Measurements from ENCODE around the gene BRICD5.

BRICD5 gene

GRCh38 chr16:2237493-2238149, 27.0 kb upstream of the BRICD5 start:
- in situ Hi-C loops (cut with MboI; ENCODE audit: low sequenced_read_pairs), result no loop called here

DNA sequence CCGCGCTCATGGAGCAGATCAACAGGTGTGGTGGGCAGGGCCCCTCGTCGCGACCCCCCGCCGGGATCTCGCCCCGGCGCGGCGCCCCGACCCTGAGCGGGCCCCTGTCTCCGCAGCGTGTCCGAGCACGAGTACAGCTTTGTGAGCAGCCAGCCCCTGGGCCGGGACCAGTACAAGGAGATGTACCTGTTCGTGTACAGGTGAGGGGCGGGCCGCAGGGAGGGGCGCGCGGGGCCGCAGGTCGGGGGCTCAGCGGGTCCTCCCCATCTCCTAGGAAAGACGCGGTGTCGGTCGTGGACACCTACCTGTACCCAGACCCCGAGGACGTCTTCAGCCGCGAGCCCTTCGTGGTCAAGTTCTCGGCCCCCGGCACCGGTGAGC, 26.4 kb upstream of the BRICD5 start:
- in situ Hi-C loops (cut with MboI; ENCODE audit: low sequenced_read_pairs), result no loop called here

GRCh38 chr16:2236337-2237101, 25.9 kb upstream of the BRICD5 start, which contains the start of gene DNASE1L2:
TSS of gene DNASE1L2 (plus strand) at chr16:2236444. CDS start at chr16:2236817, 373 bp downstream.
- in situ Hi-C loops (cut with MboI; ENCODE audit: low sequenced_read_pairs), result no loop called here

DNA sequence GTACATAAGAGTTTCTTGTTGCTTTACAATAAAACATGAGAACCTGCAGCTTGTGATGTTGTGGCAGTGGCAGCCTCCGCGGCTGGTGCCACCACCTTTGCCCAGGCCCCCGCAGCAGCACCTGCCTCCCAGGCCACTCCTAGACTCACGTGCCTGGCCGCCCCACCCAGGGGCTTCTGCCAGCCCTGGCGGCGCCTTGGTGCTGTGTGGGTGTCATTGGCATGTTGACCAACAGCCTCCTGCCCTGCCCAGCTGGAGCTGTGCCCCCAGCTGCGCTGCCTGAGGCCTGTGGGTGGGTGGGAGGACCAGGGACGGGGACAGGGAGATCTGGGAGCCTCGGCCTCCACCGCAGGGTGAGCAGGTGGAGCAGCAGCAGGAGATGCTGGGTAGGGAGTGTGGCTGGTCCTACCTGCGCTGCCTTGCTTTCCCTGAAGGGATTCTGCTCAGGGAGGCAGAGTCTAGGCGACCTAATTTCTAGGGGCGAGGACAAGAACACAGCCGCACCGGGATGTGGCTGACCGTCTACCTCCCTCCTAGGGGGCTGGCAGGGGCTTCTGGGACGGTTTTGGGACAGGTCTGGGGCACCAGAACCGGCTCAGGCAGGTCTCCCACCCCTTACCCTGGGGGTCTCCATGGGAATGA, 25.2 kb upstream of the BRICD5 start:
- in situ Hi-C loops (cut with MboI; ENCODE audit: low sequenced_read_pairs), result no loop called here

- in situ Hi-C loops (cut with MboI; ENCODE audit: low sequenced_read_pairs), result no loop called here
These were observed 24.6 kb upstream of the BRICD5 start for GRCh38 chr16:2235234-2235651.

DNA sequence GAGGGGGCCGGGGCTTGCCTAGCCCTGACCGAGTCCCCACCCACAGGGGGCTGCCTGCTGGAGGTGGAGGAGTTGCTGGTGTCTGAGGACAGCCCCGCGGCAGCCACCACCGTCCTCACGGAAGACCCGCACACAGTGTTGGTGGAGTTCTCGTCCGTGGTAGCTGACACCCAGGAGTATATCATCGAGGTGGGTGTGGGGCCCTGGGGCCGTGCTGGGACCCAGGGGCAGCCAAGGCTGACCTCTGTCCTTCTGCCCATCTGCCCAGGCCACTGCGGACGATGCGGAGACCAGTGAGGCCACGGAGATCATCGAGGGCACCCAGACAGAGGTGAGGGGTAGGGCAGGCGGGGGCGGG, 24.1 kb upstream of the BRICD5 start:
- in situ Hi-C loops (cut with MboI; ENCODE audit: low sequenced_read_pairs), result no loop called here

DNA sequence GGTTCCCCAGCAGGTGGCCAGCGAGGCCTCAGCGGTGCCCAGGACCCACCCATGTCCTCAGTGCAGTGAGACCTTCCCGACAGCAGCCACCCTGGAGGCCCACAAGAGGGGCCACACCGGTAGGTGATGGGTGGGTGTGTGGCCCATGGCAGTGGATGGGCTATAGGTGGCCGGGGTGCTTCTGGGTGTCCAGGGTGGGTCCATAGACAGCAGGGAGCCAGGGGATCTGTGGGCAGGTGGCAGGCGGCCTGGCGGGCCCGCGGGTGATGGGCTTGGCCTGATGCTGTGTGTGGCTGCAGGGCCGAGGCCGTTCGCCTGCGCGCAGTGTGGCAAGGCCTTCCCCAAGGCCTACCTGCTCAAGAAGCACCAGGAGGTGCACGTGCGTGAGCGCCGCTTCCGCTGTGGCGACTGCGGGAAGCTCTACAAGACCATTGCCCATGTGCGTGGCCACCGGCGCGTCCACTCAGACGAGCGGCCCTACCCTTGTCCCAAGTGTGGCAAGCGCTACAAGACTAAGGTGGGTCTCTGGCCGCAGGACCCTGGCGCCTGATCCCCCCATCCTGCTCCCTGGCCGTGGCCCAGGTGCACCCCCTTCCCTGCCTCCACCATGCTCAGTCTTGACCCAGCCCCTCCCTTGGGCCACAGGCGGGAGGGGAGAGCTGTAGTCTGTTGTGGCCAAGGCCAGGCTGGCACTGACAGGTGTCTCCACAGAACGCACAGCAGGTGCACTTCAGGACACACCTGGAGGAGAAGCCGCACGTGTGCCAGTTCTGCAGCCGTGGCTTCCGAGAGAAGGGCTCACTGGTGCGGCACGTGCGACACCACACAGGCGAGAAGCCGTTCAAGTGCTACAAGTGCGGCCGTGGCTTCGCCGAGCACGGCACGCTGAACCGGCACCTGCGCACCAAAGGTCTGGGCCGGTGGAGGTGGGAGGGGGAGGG, 23.5 kb upstream of the BRICD5 start:
- in situ Hi-C loops (cut with MboI; ENCODE audit: low sequenced_read_pairs), result no loop called here

- in situ Hi-C loops (cut with MboI; ENCODE audit: low sequenced_read_pairs), result no loop called here
These were observed 22.5 kb upstream of the BRICD5 start for GRCh38 chr16:2233046-2233775.

GRCh38 chr16:2232094-2232990, 21.7 kb upstream of the BRICD5 start:
- in situ Hi-C loops (cut with MboI; ENCODE audit: low sequenced_read_pairs), result no loop called here

- in situ Hi-C loops (cut with MboI; ENCODE audit: low sequenced_read_pairs), result no loop called here
These were observed 20.6 kb upstream of the BRICD5 start for GRCh38 chr16:2231016-2231931.

- in situ Hi-C loops (cut with MboI; ENCODE audit: low sequenced_read_pairs), result no loop called here
These were observed 19.7 kb upstream of the BRICD5 start for GRCh38 chr16:2230376-2230775.

DNA sequence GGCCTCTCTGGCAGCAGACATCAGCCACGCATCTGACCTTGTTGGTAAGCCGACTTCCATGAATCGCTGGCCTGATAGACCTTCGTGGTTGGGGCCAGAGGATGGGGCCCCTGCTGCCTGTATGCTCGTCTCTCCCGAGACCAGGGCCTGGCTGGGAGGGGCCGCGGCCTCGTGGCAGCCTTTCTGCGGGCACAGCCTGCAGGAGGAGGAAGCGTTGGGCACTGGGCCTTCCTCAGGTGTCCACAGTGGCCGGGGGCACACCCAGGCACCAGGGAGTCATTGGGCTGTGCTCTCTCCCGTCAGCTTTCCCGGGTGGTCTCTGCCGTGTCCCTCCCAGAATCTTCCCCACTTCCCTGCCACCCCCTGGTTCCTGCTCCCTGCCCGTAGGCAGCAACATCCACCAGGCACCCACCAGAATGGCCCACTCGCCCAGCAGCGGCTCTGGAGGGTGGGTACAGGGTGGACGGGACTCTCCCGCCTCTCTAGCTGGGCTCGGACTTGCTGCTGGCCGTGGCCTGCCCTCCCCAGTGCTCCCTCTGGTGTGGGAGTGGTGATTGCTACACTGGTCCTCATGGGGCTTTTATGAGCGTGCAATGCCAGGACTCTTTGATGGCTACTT, 19.1 kb upstream of the BRICD5 start:
- in situ Hi-C loops (cut with MboI; ENCODE audit: low sequenced_read_pairs), result no loop called here

- in situ Hi-C loops (cut with MboI; ENCODE audit: low sequenced_read_pairs), result no loop called here
These were observed 18.4 kb upstream of the BRICD5 start for GRCh38 chr16:2229091-2229490.

DNA sequence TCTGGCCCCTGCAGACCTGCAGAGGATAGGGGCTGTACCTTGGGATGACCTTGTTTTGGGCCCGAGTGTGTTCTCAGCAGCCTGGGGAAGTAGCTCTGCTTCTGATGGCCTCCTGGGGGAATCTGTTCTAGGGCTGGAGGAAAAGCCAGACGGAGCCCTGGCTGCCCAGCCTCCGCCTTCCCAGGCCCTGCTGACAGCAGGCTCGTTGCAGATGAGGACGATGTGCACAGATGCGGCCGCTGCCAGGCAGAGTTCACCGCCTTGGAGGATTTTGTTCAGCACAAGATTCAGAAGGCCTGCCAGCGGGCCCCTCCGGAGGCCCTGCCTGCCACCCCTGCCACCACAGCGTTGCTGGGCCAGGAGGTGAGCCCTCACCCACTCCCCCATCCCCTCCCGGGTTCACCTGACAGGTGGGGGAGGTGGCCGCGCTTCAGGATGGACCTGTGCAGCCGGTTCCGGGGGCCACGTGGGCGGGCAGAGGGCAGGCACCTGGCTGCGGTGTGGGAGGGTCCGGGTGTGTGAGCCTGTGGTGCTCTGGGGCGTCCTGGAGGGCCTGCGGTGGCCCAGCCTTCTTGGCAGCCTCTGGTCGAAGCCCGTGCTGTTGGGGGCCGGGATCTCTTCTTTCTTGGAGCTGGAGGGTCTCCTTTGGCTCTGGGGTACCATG, 17.6 kb upstream of the BRICD5 start:
- in situ Hi-C loops (cut with MboI; ENCODE audit: low sequenced_read_pairs), result no loop called here

GRCh38 chr16:2226918-2227317, 16.3 kb upstream of the BRICD5 start:
- in situ Hi-C loops (cut with MboI; ENCODE audit: low sequenced_read_pairs), result no loop called here

DNA sequence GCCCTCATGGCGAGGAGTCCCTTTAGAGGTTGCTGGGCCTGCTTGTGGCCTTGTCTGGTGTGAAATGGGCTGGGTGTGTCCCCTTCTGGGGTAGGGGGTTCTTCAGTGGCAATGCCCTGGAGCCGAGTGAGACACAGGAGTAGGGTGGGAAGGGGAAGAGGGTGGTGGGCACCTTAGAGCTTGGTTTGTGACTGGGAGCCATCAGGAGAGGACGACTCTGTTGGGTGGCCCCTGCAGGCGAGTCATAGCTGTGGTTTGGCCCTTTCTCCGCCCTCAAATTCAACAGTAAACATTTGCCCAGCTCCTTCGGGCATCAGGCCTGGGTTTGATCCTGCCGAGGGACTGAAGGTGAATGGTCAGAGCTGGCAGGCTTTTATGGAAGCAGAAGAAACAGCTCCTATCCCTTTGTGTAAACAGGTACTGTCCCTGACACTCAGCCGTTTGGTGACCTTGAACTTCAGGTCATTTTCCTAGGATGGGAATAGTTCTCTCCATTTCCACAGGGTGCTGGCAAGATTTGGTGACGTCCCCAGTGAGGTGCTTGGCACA, 15.7 kb upstream of the BRICD5 start:
- in situ Hi-C loops (cut with MboI; ENCODE audit: low sequenced_read_pairs), result no loop called here

DNA sequence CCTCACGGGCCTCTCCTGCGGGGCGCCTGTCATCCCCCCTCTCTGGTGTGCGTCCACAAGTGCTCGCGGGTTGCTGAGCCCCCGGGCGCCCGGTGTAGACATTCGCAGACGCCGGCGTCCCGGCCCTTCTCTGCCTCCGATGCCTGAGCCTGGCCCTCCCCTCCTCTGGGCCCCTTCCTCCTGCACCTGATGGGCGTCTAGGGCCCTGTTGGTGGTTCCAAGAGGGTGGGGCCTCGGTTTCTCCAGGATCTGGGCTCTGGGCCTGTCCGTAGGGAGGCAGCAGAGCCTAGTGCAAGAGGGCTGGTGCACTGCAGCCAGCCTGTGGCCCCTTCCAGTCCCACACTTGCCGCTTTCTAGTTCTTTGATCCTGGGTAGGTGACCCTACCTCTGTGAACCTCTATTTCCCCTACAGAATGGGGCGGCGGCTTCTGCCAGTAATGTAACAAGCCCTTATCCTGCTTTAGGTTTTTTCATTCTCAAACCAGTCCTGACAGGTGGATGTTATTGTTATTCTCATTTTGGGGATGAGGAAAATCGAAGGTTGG, 13.4 kb upstream of the BRICD5 start:
- in situ Hi-C loops (cut with MboI; ENCODE audit: low sequenced_read_pairs), result no loop called here

Measured in hTERT RPE-1 (cell line).